HG02642 (cell line): Measurements from ENCODE around the gene SLC37A1.

Source experiments
- ATAC-seq: cut with Tn5 transposase; IDR thresholded peaks from one replicate; pipeline ENCODE4 v1.9.1; 2021; ENCODE audit warnings: mild to moderate bottlenecking; ENCODE audit not compliant: unreplicated experiment, poor library complexity

The SLC37A1 gene

DNA sequence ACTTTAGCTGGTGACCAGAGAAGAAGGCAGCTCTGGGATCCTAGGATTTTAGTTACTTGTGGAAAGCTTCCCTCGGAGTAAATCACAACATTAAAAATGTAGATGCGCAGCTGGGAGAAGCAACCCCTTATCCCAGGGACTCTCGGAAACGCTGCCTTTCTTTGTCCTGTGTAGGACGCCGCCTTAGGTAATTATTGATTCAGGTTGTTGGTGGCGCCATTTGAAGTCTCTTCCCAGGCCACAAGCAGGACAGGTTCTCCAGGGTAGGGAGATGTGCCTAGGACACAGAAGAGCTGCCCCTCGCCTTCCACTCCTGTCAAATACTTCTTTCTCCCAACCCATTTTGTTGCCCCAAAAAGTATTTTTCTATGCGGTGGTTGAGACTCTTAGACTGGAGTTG lies 10.3 kb downstream of the SLC37A1 start:
- no peak for ATAC-seq

DNA sequence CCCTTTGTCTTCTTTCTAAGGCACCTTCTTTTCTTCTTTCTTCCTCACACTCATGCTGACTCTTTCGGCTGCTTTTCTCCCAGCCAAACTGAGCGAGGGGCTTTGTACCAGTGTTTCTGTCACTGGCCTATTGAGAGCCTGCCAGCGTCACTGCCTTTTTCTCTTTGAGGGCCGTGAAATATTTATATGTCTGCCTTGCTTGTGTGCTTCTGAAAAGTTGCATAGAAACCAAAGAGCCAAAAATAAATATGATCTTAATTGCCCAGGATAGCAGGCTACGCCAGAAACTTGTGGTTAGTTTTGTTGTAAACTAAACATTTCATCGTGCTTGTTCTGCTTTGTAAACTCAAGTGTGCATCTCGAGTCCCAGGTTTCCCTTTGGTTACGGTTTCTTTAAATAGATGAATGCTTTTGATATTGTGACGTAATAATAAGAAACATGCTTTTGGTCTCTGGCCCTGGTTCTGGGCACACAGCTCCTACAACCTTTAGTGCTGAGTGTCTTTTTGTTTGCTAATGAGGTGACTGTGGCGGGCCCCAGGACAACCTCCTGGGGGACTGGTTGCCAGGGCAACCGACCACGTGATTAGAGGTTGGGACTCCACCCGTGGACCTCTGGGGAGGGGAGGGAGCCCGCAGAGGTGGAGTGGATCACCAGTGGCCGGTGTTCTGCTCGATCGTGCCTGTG lies 10.8 kb downstream of the SLC37A1 start:
- ATAC-seq, result peak; percentile 78

DNA sequence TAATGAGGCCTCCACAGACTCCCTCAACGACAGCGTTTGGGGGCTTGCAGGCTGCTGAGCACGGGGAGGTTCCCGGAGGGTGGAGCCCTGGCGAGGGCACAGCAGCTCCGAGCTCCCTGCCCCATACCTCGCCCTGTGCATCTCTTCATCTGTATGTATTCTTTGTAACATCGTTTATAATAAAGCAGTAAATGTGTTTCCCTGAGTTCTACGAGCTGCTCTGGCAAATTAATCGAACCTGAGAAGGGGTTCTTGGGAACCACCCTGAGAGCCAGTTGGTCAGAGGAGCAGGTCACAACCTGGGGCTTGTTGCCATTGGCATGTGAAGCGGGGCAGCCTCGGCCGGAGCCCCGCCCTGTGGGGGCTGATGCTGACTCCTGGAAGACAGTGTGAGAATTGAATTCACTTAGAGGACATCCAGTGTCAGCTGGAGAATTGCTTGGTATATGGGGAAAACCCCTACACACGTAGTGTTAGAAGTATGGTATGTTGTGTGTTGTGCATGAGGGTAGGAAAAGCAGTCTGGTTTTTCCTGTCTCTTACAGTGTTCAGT lies 11.5 kb downstream of the SLC37A1 start:
- ATAC-seq, result peak; percentile 28

DNA sequence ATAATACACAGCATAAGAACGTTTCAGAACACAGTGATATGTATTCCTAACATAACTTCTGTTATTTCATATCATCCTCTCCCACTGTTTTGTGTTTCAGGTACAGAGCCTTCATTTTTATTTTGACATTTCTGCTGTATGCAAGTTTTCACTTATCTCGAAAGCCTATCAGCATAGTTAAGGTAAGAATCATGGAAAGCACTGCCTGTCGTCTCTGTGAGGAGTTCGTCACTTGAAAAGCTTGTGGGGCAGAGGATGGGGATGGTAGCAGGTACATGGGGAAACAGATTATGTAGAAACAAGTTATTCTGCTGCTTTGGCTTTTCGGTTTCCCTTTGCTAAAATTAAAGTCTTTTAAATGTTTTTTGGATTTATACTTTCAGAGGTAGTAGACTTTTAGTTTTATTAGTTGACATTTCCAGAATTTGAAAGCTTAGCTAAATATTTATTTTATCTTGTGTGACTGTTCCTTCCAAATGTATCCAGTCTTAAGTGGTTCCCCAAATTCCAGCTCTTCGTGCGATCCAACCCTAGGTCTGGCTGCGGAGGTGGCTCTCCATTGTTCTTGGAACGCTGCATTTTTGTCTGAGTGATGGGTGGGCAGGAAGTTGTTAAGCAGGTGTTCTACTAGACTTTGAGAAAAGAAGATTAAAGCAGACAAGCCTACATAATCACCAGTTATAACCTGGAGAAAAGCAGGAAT lies 12.2 kb downstream of the SLC37A1 start:
- no peak for ATAC-seq

DNA sequence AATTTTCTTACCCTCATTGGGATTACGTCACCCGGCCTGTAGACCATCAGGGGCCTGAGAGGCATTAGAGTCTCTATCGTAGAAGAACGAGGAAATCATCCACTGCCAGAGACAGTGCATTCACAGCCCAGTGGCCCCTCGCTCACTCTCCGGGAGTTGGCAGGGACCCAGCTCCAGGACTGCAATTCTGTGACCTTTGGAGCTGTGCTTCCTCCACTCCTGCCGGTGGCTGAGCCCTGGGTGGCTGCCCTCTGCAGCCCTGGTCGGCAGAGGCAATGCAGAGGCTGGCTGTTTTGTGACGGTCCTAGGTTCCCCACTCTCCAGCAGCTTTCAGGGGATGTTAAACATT lies 12.7 kb downstream of the SLC37A1 start:
- no peak for ATAC-seq

DNA sequence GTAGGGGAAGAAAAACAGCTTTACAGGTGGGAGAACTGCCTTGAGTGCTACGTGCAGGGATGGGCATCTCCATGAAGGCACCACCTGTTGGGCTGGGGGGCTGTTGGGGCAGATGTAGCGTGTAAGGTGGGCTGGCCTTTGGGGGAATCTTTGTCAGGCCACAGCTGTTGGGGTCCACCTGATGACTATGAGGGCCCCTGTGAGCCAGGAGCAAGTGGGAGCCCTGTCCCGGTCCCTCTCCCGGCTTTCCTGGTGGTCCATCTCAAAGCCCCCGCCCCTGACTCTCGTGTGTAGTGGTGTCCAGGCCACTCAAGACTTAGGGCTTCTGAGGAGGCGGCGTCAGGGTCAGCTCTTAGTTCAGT lies 13.5 kb downstream of the SLC37A1 start:
- no peak for ATAC-seq

DNA sequence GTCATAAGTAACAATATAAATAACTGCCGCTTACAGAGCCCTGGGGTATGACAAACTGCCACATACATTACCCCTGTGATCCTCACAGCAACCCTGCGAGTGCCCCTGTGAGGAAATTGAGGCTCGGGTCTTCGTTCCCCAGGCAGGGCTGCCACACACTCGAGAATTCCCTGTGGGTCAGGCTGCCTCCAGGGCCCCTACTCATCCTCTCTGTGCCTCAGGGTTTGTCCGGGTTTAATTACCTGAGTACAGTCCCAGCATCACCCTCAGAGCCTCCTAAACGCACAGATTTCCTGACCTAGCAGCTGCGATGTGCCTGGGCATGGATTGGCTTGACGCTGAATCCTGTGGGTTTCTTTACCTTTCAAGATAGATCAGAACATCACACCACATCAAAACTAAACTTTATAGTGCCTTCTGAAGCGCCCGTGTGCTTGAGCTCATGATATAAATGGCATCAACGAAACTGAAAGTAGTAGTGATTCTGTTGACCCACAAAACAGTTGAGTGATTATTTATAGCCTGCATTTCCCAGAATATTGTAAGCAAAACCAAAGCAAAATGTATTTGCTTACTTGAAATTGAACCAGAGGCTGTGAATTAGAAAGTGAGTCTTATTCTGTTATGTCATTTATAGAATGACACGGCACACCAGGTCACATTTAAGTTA lies 14.0 kb downstream of the SLC37A1 start:
- no peak for ATAC-seq

DNA sequence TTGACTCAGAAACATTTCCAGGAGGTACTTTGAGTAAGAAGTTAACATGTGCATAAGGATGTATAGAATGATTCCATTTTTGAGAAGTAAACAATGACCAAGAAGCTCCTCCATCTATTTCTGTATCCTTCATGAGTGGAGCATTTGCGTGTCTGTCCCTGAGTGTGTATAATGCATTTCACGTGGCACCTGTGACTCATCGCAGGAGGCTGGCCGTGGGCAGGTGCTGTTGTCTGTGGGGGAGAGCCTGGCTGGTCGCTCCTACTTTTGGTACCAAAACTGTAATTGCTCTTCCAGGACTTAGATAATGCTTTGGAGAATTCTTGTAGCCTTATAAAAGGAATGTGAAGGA lies 16.5 kb downstream of the SLC37A1 start:
- no peak for ATAC-seq

DNA sequence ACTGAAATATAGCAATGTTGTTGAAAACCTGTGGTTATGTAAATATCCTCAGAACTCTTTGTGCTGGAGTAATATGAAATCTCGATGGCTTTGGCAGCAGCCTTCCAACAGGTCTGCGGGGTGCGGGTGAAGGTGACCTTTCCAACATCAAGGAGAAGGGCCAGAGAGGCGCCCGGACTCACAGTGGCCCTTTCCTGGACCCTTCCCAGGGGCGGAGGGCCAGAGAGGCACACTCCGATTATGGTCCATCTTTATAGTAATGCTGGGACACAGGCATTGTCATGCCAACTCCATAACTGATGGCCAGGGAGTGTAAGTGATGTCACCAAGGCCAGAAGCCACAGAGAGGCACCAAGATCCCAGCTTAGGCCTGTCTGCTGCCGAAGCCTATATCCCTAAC lies 18.1 kb downstream of the SLC37A1 start:
- ATAC-seq, result no peak

DNA sequence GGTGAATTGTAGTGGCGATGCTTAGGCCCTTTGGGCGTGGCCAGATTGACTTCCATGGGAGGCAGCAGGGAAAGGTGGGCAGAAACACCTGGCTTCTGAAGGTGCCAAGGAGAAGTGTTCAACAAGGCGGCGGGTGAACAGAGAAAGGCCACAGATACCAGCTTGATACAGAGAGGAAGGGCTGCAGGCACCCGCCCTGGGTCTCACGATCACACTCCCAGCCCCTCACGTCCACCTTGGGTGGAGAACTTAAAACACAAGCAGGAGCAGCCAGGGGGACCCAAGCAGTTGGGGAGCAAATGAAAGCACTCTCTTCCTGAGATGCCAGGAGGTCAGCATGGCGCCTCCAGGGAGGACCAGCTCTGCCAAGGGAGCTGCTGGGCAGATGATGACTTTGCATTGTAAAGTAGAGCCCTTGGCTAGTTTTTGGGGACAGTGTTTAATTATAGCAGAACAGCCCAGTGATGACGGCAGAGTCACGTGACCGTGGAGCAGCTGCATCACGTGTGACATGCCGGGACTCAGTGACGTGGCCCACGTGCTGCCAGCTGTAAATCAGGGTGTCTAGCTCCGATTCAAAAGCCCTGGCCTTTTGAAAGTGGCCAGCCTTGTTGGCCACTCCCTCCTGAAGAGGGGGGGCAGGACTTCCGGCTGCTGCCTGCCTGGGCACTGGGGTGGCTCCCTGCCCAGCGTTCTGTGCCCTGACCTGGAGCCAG lies 19.0 kb downstream of the SLC37A1 start:
- no peak for ATAC-seq

DNA sequence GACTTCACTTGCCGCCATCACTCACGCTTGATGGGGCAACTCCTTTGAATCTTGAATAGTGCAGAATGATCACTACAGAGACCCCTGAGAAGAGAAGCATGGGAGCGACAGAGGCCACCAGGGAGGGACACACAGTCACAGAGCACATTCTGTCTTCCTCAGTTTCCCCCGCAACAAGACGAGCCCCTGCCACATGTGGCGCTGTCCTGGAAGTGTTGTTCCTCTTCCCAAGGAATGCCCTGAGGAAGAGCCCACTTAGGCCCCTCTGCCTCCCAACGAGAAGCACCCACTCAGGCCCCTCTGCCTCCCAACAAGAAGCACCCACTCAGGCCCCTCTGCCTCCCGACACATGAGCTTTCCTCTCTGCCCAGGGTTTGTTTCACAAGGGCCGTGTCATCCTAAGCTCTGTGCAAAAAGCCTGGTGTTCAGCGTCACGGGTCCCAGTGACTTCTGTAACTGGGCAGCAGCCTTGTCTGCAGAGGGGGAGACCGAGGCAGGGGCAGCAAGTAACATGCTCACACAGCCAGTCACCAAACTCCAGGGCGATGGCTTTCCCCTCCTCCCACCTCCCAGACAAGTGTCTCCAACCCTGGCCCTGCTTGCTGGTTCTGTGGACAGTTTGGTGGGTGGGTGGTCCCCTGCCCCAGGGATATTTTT lies 19.8 kb downstream of the SLC37A1 start:
- no peak for ATAC-seq

DNA sequence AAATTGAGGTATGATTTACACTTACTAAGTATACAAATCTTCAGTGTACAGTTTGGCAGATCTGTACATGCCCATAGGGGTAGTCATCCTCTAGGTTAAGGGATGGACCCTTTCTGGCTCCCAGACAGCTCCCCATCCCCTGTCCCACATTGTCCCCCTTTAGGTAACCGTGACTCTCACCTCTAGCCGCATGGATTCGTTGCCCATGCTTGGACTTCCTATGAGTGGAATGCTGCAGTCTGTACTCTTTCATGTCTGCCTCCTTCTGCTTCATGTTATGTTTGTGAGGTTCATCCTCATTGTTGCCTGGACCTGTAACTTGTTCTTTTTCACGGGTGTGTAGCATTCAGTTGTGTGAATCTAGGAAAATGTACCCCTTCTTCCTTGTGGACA lies 20.3 kb downstream of the SLC37A1 start:
- no peak for ATAC-seq

DNA sequence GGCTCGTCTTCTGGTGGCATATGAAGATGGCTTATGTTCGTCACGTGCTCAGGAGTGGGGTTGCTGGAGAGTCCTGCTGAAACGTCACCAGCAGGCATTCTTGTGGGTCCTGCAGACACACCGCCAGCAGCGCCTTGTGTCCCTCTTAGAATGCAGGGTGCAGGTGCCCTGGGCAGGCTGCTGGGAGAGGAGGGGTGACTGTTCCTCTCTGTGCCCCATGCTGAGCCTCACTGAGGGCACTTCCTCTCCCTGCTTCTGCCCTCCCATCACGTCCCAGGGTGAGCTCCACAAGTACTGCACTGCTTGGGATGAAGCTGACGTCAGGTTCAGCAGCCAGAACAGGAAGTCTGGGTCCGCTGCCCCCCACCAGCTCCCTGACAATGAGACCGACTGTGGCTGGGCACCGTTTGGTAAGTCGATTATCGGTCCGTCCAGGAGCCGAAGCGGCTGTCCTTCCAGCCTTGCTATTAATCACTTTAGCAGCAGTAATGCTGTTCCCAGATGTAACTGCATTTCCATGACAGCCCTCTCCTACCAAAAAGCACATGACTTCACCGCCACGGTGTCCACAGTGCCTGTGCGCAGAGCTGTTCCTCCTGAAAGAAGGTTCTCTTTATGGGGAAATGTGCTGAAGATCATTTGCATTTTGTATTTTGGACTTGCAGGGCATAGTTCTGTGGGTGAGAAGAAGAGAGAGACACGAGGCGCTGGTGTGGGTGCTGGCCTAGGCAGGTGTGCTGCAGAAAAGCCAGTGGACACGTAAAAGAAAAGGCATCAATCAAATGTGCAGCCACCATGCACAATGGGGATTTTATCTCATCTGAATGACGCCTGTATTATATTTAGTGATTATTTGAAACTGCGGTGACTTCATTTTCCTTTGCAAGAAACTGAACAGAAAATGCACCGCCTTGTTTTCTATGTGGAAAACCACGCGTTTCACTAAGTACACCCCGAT lies 21.0 kb downstream of the SLC37A1 start:
- peak; percentile 49 for ATAC-seq

DNA sequence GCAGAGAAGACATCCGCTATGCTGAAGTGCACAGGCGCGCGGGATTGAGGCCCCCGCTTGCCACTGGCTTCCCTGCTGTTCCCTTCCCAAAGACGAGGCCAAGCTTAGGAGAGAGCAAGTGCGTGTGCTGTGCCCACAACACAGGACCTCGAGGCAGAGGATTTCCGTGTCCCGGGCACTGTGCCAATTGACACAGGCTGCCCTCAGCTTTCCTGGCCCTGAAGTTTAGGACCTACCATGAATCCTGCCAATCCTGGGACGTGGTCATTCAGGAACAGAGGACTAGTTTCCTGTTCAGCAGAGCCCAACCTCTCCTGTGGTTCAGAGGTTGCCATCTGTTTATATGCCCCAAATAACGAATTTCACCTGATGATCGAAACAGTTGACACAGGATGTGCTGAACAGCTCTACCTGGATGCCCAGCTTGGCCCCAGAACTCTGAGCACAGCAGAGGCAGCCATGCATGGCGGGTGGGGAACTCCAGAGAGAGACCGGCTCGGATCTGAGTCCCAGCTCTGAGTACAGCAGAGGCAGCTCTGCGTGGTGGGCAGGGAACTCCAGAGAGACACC lies 22.0 kb downstream of the SLC37A1 start:
- peak; percentile 48 for ATAC-seq

DNA sequence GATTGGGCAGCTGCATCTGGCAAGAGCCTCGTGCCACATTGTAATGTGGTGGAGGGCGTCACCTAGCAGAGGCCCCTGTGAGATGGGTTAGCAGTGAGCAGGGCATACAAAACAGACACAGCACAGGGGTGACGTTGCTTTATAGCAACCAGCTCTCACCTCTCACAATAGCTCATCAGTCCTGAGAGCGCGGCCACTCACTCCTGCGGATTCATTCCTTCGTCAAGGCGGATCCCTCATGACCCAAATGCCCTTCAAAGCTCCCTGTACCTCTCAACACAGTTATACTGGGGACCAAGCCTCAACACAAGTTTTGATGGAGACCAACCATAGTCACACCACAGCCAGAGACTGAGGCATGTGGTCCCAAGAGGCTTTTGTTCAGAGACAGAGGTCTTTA lies 22.9 kb downstream of the SLC37A1 start:
- no peak for ATAC-seq

DNA sequence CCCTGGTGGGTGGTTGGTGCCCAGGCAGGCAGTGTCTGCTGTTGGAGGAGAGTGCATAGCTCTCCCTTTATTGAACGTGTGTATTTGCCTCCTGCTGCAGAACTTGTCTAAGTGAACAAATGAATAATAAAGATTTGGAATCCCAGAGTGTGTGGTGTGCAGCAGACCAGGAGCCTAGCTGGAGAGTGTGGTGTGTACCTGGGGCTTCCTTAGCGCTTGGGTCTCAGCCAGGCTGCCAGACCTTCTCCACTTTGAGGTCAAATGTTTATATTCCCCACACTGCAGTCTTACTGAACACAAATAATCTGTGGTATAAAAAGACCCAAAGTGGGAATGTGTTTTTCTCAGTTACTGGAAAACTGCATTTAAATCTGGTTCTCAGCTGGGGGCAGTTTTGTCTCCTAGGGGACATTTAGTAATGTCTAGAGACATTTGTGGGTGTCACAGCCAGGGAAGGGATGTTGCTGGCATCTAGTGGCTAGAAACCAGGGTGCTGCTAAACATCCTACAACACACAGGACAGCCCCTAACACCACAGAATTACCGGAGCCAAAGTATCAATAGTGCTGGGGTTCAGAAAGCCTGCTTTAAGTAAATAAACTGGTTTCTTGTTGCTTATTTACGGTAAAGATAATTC lies 23.6 kb downstream of the SLC37A1 start:
- ATAC-seq, result no peak

DNA sequence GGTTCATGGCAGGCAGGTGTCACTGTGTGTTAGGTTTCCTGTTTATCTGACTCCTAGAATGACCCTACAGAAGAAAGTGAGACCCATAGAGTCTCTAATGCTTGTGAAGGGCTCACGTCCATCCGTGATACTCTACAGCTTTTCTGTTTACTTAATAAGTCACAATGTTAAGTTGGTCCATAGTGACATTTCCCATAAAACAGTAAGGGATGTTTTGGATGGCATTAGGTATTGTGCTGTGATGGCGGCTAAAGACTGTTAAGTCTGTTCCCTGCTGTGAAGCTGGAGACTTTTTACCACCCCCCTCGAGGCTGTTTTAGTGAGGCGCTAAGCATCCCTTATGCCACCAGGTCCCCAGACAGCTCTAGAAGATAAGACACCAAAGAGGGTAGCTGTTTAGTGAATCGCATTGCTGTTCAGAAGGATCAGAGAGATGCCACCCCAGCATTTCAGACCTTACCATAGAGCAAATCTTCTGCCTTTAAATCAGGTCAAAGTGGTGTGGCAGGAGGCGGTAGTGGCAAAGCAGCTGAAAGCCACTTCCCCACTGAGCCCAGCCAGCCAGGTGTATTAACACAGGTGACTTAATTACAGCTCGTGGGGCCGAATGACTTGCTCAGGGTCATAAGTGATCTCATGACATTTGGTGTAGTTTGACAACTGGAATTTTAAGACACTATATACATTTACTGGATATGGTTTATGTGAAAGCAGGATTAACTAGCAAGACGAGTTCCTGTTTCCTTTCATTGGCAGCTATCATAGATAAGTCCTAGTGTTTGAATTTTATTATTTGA lies 25.0 kb downstream of the SLC37A1 start:
- no peak for ATAC-seq

DNA sequence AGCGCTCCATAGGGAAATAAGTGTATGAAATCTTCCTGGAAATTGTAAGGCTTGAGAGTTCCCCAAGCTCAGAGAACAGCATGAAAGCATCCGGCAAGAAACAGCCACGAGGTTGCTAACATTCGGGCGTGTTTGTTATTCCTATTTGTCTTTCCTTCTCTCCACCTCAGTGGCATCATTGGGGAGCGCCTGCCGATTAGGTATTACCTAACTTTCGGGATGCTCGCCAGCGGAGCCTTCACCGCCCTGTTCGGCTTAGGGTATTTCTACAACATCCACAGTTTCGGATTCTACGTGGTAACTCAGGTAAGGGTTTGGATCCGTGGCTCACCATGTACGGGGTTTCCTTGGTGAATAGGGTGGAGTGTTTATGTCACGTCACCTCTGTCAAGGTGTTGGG lies 25.7 kb downstream of the SLC37A1 start:
- ATAC-seq, result no peak
